Esophagus squamous epithelium (tissue), 4 donors: ENCODE results near the gene FSHB.
"Not testable (repeated sequence)": the region's sequence is repeated elsewhere in the genome, so short reads cannot be mapped to it uniquely, and the experiment has no call there.

Experiments used
- POLR2A ChIP-seq, 4 donors: fragments of 450-650 bp; IDR thresholded peaks; one replicate each; pipeline ENCODE4 v1.6.1; 2017; ENCODE audit warnings: antibody characterized with exemption in 4 of 4, mild to moderate bottlenecking in 4 of 4, moderate library complexity in 3 of 4
- TF ChIP-seq, protein P1 (sequence below), 6 experiments: fragments of 450-650 bp in 4 of 6; fragments of 200-600 bp in 2 of 6; sonication (generic) in 2 of 6; IDR thresholded peaks; one replicate each; pipeline ENCODE4 v1.5.1; 2016 to 2019; ENCODE audit warnings: antibody characterized with exemption in 6 of 6, mild to moderate bottlenecking in 4 of 6, moderate library complexity in 4 of 6

DNA sequence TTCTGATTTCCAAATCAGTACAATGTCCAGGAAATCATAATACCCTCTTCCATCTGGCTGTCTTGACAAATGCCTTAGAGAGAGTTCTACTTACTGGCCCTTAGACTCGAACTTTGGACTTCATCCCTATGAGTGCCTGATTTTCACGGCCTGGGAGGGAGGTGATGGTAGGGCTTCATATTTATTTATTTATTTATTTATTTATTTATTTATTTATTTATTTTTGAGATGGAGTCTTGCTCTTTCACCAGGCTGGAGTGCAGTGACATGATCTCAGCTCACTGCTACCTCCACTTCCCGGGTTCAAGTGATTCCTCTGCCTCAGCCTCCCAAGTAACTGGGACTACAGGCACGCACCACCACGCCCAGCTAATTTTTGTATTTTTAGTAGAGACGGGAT lies 27.8 kb upstream of the FSHB start:
- TF ChIP-seq, protein P1, sequence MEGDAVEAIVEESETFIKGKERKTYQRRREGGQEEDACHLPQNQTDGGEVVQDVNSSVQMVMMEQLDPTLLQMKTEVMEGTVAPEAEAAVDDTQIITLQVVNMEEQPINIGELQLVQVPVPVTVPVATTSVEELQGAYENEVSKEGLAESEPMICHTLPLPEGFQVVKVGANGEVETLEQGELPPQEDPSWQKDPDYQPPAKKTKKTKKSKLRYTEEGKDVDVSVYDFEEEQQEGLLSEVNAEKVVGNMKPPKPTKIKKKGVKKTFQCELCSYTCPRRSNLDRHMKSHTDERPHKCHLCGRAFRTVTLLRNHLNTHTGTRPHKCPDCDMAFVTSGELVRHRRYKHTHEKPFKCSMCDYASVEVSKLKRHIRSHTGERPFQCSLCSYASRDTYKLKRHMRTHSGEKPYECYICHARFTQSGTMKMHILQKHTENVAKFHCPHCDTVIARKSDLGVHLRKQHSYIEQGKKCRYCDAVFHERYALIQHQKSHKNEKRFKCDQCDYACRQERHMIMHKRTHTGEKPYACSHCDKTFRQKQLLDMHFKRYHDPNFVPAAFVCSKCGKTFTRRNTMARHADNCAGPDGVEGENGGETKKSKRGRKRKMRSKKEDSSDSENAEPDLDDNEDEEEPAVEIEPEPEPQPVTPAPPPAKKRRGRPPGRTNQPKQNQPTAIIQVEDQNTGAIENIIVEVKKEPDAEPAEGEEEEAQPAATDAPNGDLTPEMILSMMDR (IDR thresholded peaks at IDR 0.05) = not testable (repeated sequence)
- not testable (repeated sequence) for TF ChIP-seq POLR2A (IDR thresholded peaks at IDR 0.05)
